Measurements from ENCODE around the gene JAML.

Gene JAML

DNA sequence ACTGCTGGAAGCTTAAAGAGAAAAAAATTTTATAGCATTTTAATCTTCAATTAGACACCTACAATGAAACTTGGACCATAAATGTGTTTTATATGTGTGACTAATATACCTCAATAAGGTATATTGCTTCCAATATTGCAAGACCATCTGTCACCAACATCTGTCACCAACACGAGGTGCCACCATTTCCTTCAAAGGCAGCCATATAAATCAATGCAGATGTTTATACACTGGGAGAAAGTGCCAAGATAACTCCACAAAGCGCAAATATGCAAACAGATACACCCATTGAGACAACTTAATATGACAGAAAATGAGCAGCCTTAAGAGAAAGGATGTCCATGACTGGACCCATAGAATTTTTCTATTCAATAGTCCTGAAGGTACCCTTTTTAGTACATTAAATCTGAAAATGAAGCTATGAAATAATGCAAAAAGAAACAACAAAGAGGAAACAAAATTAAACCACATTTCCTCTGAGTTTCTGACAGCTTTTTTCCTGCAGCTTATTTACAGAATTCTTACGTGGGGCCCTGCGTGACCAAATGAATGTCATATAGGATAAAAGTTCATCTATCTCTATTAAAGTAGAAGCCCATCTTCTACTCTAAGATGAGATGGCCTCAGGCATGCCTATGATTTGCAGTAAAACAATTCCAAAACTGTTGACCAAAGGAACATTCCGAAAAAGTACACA, 14.8 kb upstream of the JAML start:
- DNase-seq = peak; percentile 22

DNA sequence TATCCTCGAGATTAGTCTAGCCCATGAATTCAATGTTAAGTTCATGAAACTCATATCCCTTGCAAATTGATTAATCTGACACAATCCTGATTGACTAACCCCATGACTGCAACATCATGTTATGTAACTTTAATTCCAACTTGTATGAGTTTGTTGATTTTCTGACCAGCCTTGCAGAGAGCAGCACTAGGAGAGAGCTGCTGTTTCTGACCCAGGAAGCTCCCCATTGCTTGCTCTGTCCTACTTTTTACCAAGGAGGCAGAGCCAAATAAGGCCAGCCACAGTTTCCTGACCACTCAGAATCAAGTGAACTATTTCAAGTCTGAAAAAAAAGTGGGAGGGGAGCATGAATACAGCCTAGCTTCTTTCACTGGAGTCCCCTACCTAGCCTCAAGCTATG, 14.1 kb upstream of the JAML start:
- DNase-seq = peak; percentile 62

- peak; percentile 73 for DNase-seq
These were observed 13.6 kb upstream of the JAML start for GRCh38 chr11:118238421-118238820.

DNA sequence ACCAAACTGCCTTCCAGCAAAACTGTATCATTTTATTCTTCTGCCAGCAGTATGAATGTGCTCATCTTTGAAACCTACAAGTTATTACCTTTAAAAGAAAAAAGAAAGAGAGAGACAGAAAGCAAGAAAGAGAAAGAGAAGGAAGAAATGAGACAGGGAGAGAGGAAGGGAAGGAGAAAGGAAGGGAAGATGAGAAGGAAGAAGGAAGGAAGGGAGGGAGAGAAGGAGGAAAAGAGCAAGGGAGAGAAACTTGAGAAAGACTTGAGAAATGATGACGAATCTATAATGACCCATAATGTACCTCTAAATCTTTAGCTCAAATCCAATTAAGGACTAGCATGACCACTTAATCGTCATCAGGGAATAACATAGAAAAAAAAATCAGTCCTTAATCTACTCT, 11.4 kb upstream of the JAML start:
- DNase-seq = no peak

DNA sequence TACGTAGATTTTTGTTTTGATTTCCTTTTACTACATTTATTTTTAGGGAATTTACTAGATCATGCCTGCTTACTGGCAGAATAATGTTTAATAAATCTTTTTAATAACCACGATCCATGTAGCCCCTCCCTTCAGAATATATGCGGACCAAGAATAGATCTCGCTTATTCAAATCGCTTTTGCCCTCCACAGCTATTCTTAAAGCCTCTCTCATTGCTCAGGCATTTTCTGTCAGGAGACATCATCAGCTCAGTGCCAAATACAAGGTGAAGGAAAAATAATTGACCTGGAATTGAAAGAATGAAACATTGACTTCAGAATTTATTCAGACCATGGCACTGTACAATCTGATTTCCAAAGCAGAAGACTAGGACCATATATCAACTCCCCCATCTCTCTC, 10.0 kb upstream of the JAML start:
- DNase-seq = no peak

DNA sequence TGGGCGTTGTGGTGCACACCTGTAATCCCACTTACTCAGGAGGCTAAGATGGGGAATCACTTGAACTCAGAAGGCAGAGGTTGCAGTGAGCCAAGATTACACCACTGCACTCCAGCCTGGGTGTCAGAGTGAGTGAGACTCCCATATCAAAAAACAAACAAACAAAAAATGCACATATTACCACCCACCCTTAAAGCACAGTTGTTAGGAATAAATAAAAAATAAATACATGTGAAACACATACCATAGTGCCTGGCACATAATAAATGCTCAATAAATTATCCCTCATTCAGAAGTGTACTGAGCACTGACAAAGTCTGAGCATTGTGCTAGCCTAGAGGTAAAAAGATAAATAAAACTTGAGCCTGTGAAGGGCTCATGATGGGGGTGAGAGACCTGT, 9.0 kb upstream of the JAML start:
- DNase-seq = no peak

GRCh38 chr11:118233377-118233776, 8.6 kb upstream of the JAML start:
- no peak for DNase-seq

GRCh38 chr11:118232659-118233058, 7.8 kb upstream of the JAML start:
- DNase-seq = no peak

DNA sequence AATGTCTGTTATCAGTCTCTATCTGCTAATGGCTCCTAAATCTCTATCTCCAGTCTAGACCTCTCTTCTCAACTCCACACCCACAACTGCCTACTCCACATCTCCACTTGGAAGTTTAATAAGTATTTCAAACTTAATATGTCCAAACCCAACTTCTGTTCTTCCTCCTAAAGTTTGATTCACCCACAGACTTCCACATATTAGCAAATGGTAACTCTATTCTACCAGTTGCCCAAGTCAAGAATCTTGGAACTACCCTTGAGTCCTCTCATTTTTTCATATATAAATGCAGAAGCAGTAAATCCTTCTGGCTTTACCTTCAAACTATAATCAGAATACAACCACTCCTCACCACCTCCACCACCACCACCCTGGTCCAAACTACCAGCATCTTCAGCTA, 6.7 kb upstream of the JAML start:
- DNase-seq = no peak

DNA sequence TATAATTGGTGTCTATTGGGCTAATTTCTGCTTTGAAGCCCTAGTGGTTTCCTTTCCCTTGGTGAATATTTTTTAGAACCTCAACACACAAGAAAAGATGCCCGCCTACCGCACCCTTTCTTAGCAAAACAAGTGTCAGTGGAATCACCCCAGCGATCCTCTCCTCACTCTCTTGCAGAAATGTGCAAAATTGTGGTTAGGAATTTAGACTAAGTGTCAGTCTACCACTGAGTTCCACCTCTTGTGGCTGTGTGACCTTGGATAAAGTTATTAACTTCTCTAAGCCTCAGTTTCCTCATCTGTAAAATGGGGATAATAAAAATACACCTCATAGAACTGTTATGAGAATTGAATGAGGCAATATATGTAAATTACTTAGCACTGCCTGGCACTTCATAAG, 5.3 kb upstream of the JAML start:
- DNase-seq = no peak

GRCh38 chr11:118229274-118229847, 4.5 kb upstream of the JAML start:
- DNase-seq = peak; percentile 55

GRCh38 chr11:118227865-118228785, 3.3 kb upstream of the JAML start:
- DNase-seq = peak; percentile 90

DNA sequence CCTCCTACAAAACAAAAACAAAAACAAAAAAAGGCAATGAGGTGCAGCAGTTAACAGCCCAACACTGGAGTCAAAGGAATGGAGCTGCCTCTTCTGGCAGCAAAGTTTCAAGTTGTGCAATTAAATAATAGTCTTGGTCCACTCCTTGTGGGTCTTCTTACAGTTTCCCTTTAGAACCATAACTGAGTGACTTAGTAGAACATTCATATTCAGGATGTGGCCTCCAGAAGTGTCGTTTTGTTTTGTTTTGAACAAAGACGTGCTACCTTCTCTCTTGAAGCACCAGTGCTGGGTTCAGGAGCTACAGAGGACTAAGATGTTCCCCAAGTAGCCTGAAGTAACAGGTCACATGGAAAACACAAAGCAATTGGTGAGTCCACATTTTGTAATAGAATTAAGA, 2.0 kb upstream of the JAML start:
- DNase-seq = peak; percentile 64

DNA sequence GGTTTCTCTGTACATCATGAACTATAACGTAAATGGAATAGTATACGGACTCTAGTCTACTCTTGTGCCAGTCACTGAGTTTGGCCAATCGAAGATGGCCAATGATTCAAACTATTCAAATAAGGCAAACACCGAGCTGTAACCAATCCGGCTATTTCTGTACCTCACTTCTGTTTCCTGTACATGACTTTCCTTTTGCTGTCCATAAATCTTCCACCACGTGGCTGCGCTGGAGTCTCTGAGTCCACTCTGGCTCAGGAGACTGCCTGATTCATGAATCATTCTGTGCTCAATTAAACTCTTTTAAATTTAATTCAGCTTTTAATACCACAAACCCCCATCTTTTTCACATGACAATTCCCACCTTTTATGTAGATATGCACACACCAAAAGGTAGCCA, 1.5 kb upstream of the JAML start:
- peak; percentile 89 for DNase-seq

- no peak for DNase-seq
These were observed 819 bp downstream of the JAML start for GRCh38 chr11:118223992-118224391.

DNA sequence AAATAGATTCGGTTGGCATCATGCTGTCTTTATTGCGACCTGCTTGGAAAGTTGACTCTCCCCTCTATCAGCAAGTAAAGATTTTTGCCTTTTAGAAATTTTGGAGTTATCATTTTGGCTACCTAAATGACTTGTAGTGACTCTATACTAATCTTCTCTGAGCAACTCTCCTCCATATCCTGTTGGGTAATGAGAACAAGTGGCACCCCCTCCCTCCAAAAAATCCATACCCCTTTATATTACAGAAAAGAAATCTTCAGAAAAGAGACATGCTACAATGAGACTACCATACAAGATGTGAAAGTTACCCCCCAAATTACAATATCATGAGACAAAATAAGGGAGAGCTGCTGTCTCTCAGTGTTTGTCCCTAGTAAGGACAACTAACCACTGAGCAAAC, 1.2 kb downstream of the JAML start:
- no peak for DNase-seq

GRCh38 chr11:118222437-118222836, 2.4 kb downstream of the JAML start:
- DNase-seq = no peak

GRCh38 chr11:118221419-118221818, 3.4 kb downstream of the JAML start:
- no peak for DNase-seq

DNA sequence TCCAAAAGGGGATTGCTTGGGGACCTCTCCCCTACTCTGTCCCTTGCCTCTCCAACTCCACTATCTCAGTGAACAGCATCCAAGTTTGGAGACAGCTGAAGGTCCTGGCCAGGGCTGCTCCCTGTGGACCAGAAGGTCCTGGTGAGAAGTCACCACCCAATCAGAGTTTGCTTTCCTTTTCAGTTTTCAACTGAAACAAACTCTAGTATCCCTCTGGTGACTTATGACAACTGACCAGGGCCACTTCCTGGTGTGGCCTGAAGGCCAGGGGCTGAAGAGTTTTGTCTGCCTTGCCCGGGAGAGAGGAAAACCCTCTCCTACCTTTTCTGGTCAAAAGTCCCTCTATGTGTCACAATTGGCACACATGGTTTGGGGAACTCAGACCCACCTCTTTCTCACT, 5.1 kb downstream of the JAML start:
- no peak for DNase-seq

GRCh38 chr11:118219244-118219643, 5.6 kb downstream of the JAML start:
- no peak for DNase-seq

GRCh38 chr11:118217575-118217974, 7.2 kb downstream of the JAML start:
- peak; percentile 71 for DNase-seq

DNA sequence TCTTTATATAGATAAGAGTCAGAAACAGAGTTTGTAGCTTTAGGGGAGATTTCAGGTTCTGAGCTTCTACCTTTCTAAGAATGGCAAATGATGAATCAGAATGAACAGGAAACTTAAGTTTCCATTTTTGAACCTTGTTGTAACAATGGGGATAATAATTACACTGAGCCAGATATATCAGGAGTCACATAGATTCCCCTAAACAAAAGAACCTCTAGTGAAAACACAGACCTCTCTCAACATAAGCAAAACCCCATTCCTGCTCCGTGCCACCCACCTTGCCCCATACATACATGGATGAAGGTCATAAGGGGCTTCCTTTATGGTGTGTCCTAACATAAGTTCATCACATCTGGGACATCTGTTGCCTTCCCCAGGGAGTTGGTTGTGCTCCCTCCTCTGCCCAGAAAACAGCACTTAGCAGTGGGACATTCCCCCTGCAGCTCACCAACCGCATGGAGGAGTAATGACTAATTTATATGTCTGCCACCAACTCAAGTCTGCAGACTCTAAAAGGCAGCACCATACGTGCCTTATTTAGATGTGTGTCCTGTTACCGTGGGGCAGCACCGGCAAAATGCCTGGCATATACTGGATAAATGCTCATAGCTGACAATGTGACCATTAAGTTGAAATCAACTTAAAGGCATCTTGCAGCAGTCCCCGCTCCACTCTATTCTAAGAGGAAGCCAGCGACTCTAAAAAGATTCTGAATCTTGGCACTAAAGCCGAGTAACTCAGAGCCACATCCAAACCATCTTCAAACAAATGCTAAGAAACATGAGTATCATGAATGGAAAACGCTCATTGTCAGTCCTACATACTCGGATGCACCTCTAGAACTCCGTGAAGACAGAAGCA, 8.0 kb downstream of the JAML start:
- no peak for DNase-seq

- no peak for DNase-seq
These were observed 9.0 kb downstream of the JAML start for GRCh38 chr11:118215765-118216164.

Measured in MV-4-11 (cell line).